ENCODE measurements around the gene ZNF614.
"Not testable (repeated sequence)": the region's sequence is repeated elsewhere in the genome, so short reads cannot be mapped to it uniquely, and the experiment has no call there.

ZNF614 gene

GRCh38 chr19:52028027-52028779 lies at the start of gene ZNF614:
Gene ZNF614 (minus strand): TSS chr19:52028379. CDS start chr19:52025745, 2,634 bp downstream.
- DNase-seq: peak; percentile 88

GRCh38 chr19:52070496-52070895 lies 42.3 kb upstream of the ZNF614 start:
- no peak for DNase-seq

GRCh38 chr19:52069653-52070052 lies 41.5 kb upstream of the ZNF614 start:
- no peak for DNase-seq

- DNase-seq: no peak
Measured at GRCh38 chr19:52066258-52066863, 38.2 kb upstream of the ZNF614 start.

GRCh38 chr19:52065399-52065798 lies 37.2 kb upstream of the ZNF614 start:
- no peak for DNase-seq

GRCh38 chr19:52056480-52056879 lies 28.3 kb upstream of the ZNF614 start:
- DNase-seq: not testable (repeated sequence)

GRCh38 chr19:52051736-52052135 lies 23.6 kb upstream of the ZNF614 start:
- DNase-seq: not testable (repeated sequence)

- peak; percentile 90 for DNase-seq
Measured at GRCh38 chr19:52048555-52049501, 20.6 kb upstream of the ZNF614 start, which contains the start of gene ZNF432. Gene ZNF432 (minus strand): TSS chr19:52048838. CDS start chr19:52046868, 1,970 bp downstream.

- no peak for DNase-seq
Measured at GRCh38 chr19:52039169-52039568, 11.0 kb upstream of the ZNF614 start.

- DNase-seq: no peak
Measured at GRCh38 chr19:52034051-52034728, 6.0 kb upstream of the ZNF614 start.

- no peak for DNase-seq
Measured at GRCh38 chr19:52028780-52029123, 573 bp upstream of the ZNF614 start.

GRCh38 chr19:52026255-52026990 lies 1.8 kb downstream of the ZNF614 start:
- not testable (repeated sequence) for DNase-seq

GRCh38 chr19:52024478-52024877 lies 3.7 kb downstream of the ZNF614 start:
- not testable (repeated sequence) for DNase-seq

GRCh38 chr19:52022193-52022592 lies 6.0 kb downstream of the ZNF614 start:
- no peak for DNase-seq

- no peak for DNase-seq
Measured at GRCh38 chr19:52020506-52020905, 7.7 kb downstream of the ZNF614 start.

- no peak for DNase-seq
Measured at GRCh38 chr19:52010674-52011073, 17.5 kb downstream of the ZNF614 start.

GRCh38 chr19:52007806-52008557 lies 20.2 kb downstream of the ZNF614 start, which contains the start of gene ZNF615:
Gene ZNF615 (minus strand): TSS chr19:52008211. CDS start chr19:52003711, 4,500 bp downstream.
- DNase-seq: peak; percentile 90

GRCh38 chr19:52007451-52007805 lies 20.8 kb downstream of the ZNF614 start:
- no peak for DNase-seq

- DNase-seq: no peak
Measured at GRCh38 chr19:51994048-51994644, 34.0 kb downstream of the ZNF614 start.

GRCh38 chr19:51993422-51993821 lies 34.8 kb downstream of the ZNF614 start:
- no peak for DNase-seq
